Measurements from ENCODE around the gene CHRNA9. TPM values are rescaled to one million over a fixed set of nuclear protein-coding genes. Genes with fewer than 3 reads are reported as not detected.

Gene CHRNA9
- polyA plus RNA-seq, 1 donor (not counting 4 experiments of a cell fraction or from before 2014, with no cell fraction given) = 0.03 TPM

GRCh38 chr4:40401096-40401495 is 66.0 kb downstream of the CHRNA9 start:
- H3K9me3 ChIP-seq (ENCODE audit: control insufficient read depth, low read depth, low read length) = no peaks in the 10 kb centered on the region
- H3K79me2 ChIP-seq (ENCODE audit: control insufficient read depth, insufficient read depth, low read length) = no peaks in the 10 kb centered on the region
- no peaks in the 10 kb centered on the region for H3K36me3 ChIP-seq (ENCODE audit: control insufficient read depth in 2 of 2, extremely low read depth in 1 of 2, insufficient read depth in 2 of 2, low read length in 2 of 2)
- no peaks in the 10 kb centered on the region for H4K20me1 ChIP-seq (ENCODE audit: control insufficient read depth, extremely low read depth, insufficient read depth, low read length)
- H3K4me3 ChIP-seq (ENCODE audit: control insufficient read depth in 2 of 3, extremely low read depth in 1 of 3, insufficient read depth in 2 of 3, low read depth in 1 of 3, low read length in 3 of 3) = no peak overlapping the region
- no peak overlapping the region for H3K27ac ChIP-seq (ENCODE audit: control insufficient read depth, insufficient read depth, low read length)
- FAIRE-seq (no peak), DNase-seq (ENCODE audit: low read depth, low spot score) (no peak)
- H2AFZ ChIP-seq (ENCODE audit: control insufficient read depth, low read length) = no peak overlapping the region
- peaks cover 22% of the 10 kb centered on the region for H3K4me1 ChIP-seq (ENCODE audit: control insufficient read depth, extremely low read depth, insufficient read depth, low read length)
- TF ChIP-seq CTCF (optimal IDR thresholded peaks at IDR 0.05 in 1 of 3, IDR thresholded peaks at IDR 0.05 in 1 of 3, conservative IDR thresholded peaks at IDR 0.05 in 1 of 3; ENCODE audit: extremely low read depth in 1 of 3, insufficient read depth in 2 of 3, low read length in 3 of 3) = no peak
- TF ChIP-seq EZH2 (IDR thresholded peaks at IDR 0.05; ENCODE audit: low read length) = no peak
- dilution Hi-C loops (cut with MboI; ENCODE audit: extremely low pct_ligation_motif_present, low sequenced_read_pairs) = no loop called here
- no peaks in the 10 kb centered on the region for H3K27me3 ChIP-seq (ENCODE audit: control insufficient read depth, extremely low read depth, insufficient read depth, low read length)
- H3K9ac ChIP-seq (ENCODE audit: control insufficient read depth, extremely low read depth, insufficient read depth, low read length) = no peak overlapping the region
- peaks cover 5% of the 10 kb centered on the region for H3K9me1 ChIP-seq (ENCODE audit: control insufficient read depth, extremely low read depth, insufficient read depth, low read length)
- no peak overlapping the region for H3K4me2 ChIP-seq (ENCODE audit: control insufficient read depth, extremely low read depth, insufficient read depth, low read depth, low read length)

GRCh38 chr4:40401631-40402030 is 66.5 kb downstream of the CHRNA9 start:
- no peak for TF ChIP-seq EZH2 (IDR thresholded peaks at IDR 0.05; ENCODE audit: low read length)
- no peak for TF ChIP-seq CTCF (optimal IDR thresholded peaks at IDR 0.05 in 1 of 3, IDR thresholded peaks at IDR 0.05 in 1 of 3, conservative IDR thresholded peaks at IDR 0.05 in 1 of 3; ENCODE audit: extremely low read depth in 1 of 3, insufficient read depth in 2 of 3, low read length in 3 of 3)
- Histone ChIP-seq H3K9me1 (ENCODE audit: control insufficient read depth, extremely low read depth, insufficient read depth, low read length) (peaks cover 5% of the 10 kb centered on the region), H3K79me2 (ENCODE audit: control insufficient read depth, insufficient read depth, low read length) (no peaks in the 10 kb centered on the region), H3K4me2 (ENCODE audit: control insufficient read depth, extremely low read depth, insufficient read depth, low read depth, low read length) (no peak overlapping the region), H3K27me3 (ENCODE audit: control insufficient read depth, extremely low read depth, insufficient read depth, low read length) (no peaks in the 10 kb centered on the region), H3K36me3 (ENCODE audit: control insufficient read depth in 2 of 2, extremely low read depth in 1 of 2, insufficient read depth in 2 of 2, low read length in 2 of 2) (no peaks in the 10 kb centered on the region), H2AFZ (ENCODE audit: control insufficient read depth, low read length) (no peak overlapping the region), H3K4me3 (ENCODE audit: control insufficient read depth in 2 of 3, extremely low read depth in 1 of 3, insufficient read depth in 2 of 3, low read depth in 1 of 3, low read length in 3 of 3) (no peak overlapping the region), H3K27ac (ENCODE audit: control insufficient read depth, insufficient read depth, low read length) (no peak overlapping the region), H3K4me1 (ENCODE audit: control insufficient read depth, extremely low read depth, insufficient read depth, low read length) (peaks cover 22% of the 10 kb centered on the region), H4K20me1 (ENCODE audit: control insufficient read depth, extremely low read depth, insufficient read depth, low read length) (no peaks in the 10 kb centered on the region), H3K9ac (ENCODE audit: control insufficient read depth, extremely low read depth, insufficient read depth, low read length) (no peak overlapping the region), H3K9me3 (ENCODE audit: control insufficient read depth, low read depth, low read length) (no peaks in the 10 kb centered on the region)
- FAIRE-seq = no peak
- DNase-seq (ENCODE audit: low read depth, low spot score) = no peak
- dilution Hi-C loops (cut with MboI; ENCODE audit: extremely low pct_ligation_motif_present, low sequenced_read_pairs) = no loop called here

Measured in keratinocyte (primary cell).